ENCODE data around the gene ZNF280B. TPM values are rescaled to one million over a fixed set of nuclear protein-coding genes. Genes with fewer than 3 reads are reported as not detected.

The ZNF280B gene
- total and polyA plus RNA-seq, 2 of the 13 experiments (the other 11 are each of a cell fraction or from before 2014, with no cell fraction given) = 3.7 to 3.9 TPM

DNA sequence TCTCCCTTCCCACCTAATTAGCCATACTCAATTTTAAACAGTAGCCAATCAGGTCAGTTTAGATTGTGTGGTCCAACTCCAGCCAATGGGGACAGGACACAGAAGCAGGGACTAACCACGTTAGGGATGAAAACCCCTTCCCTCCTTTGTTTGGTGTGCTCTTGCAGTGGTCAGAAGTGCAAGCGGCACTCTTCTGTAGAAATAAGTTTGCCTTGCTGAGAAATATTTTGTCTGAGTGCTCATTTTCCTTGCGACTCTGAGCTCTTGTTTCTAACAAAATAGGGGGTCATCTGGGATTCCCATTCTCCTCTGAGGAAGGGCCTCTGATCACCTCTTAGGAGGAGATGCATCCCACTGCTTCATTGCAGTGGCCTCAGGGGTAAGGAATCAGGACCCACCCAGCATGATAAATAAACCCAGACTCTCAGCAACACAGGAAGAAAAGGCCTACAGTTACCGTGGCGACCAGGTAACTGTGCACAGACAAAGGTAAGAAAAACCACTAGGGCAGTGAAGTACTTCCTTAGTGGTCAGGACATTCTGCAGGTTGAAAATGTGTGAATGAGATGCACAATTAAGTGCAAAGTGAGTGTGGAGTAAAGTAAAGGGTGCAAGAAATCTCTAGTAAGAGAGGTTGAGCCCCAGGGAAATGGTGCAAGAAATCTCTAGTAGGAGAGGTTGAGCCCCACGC lies 55.4 kb downstream of the ZNF280B start:
- no peaks in the 10 kb centered on the region for H3K36me3 ChIP-seq (replicated peaks in 1 of 2; ENCODE audit: control insufficient read depth in 1 of 2, insufficient read depth in 2 of 2, low read length in 2 of 2)
- no peaks in the 10 kb centered on the region for H3K4me1 ChIP-seq (ENCODE audit: insufficient read depth, low read length)
- CTCF ChIA-PET (ENCODE audit: low intra/inter-chr PET ratio, low total read pairs) = no interaction called here
- H3K4me2 ChIP-seq (ENCODE audit: low read depth, low read length) = no peak overlapping the region
- in situ Hi-C loops (cut with HindIII; ENCODE audit: extremely low pct_ligation_motif_present, low pct_unique_long_range_greater_than_20kb) = no loop called here
- H3K27me3 ChIP-seq (ENCODE audit: control insufficient read depth in 1 of 2, insufficient read depth in 2 of 2, low read length in 2 of 2) = peaks cover 0 to 6% of the 10 kb centered on the region in 2 experiments; a peak in 2 of 5 replicates
- BruUV-seq (replicated peaks) = no TSS peak
- no peaks in the 10 kb centered on the region for H3K79me2 ChIP-seq (ENCODE audit: insufficient read depth, low read length)
- TF ChIP-seq AKAP8 (CRISPR knock-in tag; IDR thresholded peaks at IDR 0.05) (no peak), HOXD1 (CRISPR knock-in tag; IDR thresholded peaks at IDR 0.05) (no peak), SMARCE1 (IDR thresholded peaks at IDR 0.05; ENCODE audit: borderline replicate concordance) (no peak), SRF (IDR thresholded peaks at IDR 0.05; ENCODE audit: low read depth, low read length) (no peak), TBP (CRISPR knock-in tag; IDR thresholded peaks at IDR 0.05) (no peak), MYNN (CRISPR knock-in tag; IDR thresholded peaks at IDR 0.05; ENCODE audit: low read depth) (no peak), KLF12 (CRISPR knock-in tag; IDR thresholded peaks at IDR 0.05; ENCODE audit: borderline replicate concordance) (no peak), HNRNPL (IDR thresholded peaks at IDR 0.05; ENCODE audit: low read depth, low read length) (no peak), ZNF614 (CRISPR knock-in tag; IDR thresholded peaks at IDR 0.05; ENCODE audit: borderline replicate concordance) (no peak)
- TF ChIP-seq, protein P1, sequence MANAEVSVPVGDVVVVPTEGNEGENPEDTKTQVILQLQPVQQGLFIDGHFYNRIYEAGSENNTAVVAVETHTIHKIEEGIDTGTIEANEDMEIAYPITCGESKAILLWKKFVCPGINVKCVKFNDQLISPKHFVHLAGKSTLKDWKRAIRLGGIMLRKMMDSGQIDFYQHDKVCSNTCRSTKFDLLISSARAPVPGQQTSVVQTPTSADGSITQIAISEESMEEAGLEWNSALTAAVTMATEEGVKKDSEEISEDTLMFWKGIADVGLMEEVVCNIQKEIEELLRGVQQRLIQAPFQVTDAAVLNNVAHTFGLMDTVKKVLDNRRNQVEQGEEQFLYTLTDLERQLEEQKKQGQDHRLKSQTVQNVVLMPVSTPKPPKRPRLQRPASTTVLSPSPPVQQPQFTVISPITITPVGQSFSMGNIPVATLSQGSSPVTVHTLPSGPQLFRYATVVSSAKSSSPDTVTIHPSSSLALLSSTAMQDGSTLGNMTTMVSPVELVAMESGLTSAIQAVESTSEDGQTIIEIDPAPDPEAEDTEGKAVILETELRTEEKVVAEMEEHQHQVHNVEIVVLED (CRISPR knock-in tag; IDR thresholded peaks at IDR 0.05; ENCODE audit: borderline replicate concordance) = no peak
- TF ChIP-seq, protein P2, sequence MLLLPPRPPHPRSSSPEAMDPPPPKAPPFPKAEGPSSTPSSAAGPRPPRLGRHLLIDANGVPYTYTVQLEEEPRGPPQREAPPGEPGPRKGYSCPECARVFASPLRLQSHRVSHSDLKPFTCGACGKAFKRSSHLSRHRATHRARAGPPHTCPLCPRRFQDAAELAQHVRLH (CRISPR knock-in tag; IDR thresholded peaks at IDR 0.05; ENCODE audit: borderline replicate concordance, low read depth) = no peak
- no peak for ATAC-seq
- no peak overlapping the region for H3K4me3 ChIP-seq (replicated peaks in 1 of 3; ENCODE audit: insufficient read depth in 1 of 3, low read depth in 2 of 3, low read length in 3 of 3)
- no peak for DNase-seq (ENCODE audit: low spot score)
- intact Hi-C loops (cut with micrococcal nuclease; ENCODE audit: unreplicated experiment) = no loop called here
- WGBS (ENCODE audit: low lambda C conversion rate) = 20% methylated on average over 5 of the region's 6 CpGs
- no peak for FAIRE-seq
- H4K20me1 ChIP-seq (ENCODE audit: insufficient read depth, low read length) = no peaks in the 10 kb centered on the region
- peaks cover 12% of the 10 kb centered on the region; the same call in 1 of the 2 replicates for H3K9me3 ChIP-seq (ENCODE audit: low read length)
- POLR2A ChIA-PET = no interaction called here
- H3K27ac ChIP-seq (ENCODE audit: extremely low read length, insufficient read depth, low read length) = no peak overlapping the region
- H2AFZ ChIP-seq (ENCODE audit: low read length) = no peak overlapping the region
- no peak overlapping the region for H3K9ac ChIP-seq (ENCODE audit: insufficient read depth, low read depth, low read length)

Measured in HepG2 (cell line).